AG09309 (cell line): ENCODE data around the gene ROBO4.
A peak's percentile ranks its signal among the peaks of the same experiment; 100 is the strongest.

Source experiments
- DNase-seq: peaks from one replicate; pipeline ENCODE4 v3.0.0-alpha.2; 2010; ENCODE audit warnings: low read depth
- H3K4me3 ChIP-seq: 2 replicates; pipeline ENCODE4 v1.5.1; 2011; ENCODE audit warnings: mild to moderate bottlenecking, low read depth, low read length, moderate library complexity; ENCODE audit not compliant: control insufficient read depth
- CTCF ChIP-seq: IDR thresholded peaks from 2 replicates; pipeline ENCODE4 v1.5.1; 2011; ENCODE audit warnings: mild to moderate bottlenecking, low read depth, low read length, inconsistent platforms; ENCODE audit not compliant: insufficient read depth, control insufficient read depth; ENCODE audit errors: missing control alignments

The ROBO4 gene

GRCh38 chr11:124934862-124935547 is 37.3 kb upstream of the ROBO4 start:
- peak; percentile 35 for TF ChIP-seq CTCF
- H3K4me3 ChIP-seq: no peak overlapping the region
- peak; percentile 74 for DNase-seq

- no peak for DNase-seq
- no peak for TF ChIP-seq CTCF
- no peak overlapping the region for H3K4me3 ChIP-seq
These were observed 33.1 kb upstream of the ROBO4 start for GRCh38 chr11:124930799-124931198.

GRCh38 chr11:124928942-124929665 is 31.4 kb upstream of the ROBO4 start:
- no peak for DNase-seq
- no peak overlapping the region for H3K4me3 ChIP-seq
- TF ChIP-seq CTCF: no peak

- H3K4me3 ChIP-seq: no peak overlapping the region
- no peak for TF ChIP-seq CTCF
- DNase-seq: no peak
These were observed 25.6 kb upstream of the ROBO4 start for GRCh38 chr11:124923296-124923695.

GRCh38 chr11:124922831-124923230 is 25.2 kb upstream of the ROBO4 start:
- no peak for DNase-seq
- TF ChIP-seq CTCF: no peak
- H3K4me3 ChIP-seq: no peak overlapping the region

GRCh38 chr11:124920870-124921609 is 23.4 kb upstream of the ROBO4 start:
- DNase-seq: no peak
- peak overlapping the region; percentile 2 for H3K4me3 ChIP-seq
- no peak for TF ChIP-seq CTCF
